PC-3 (cell line): ENCODE results near the gene ST6GALNAC3.

ENCODE experiments used
- EZH2phosphoT487 ChIP-seq: fragments of 300-600 bp; sonication (generic); IDR thresholded peaks from 2 replicates; pipeline ENCODE4 v1.6.1; 2018; ENCODE audit warnings: mild to moderate bottlenecking, antibody characterized with exemption, low read length, borderline replicate concordance
- TF ChIP-seq, protein P1 (sequence below): fragments of 300-600 bp; sonication (generic); conservative IDR thresholded peaks from 2 replicates; pipeline ENCODE4 v1.5.1; 2017; ENCODE audit warnings: antibody characterized with exemption, low read depth, mild to moderate bottlenecking, low read length

DNA sequence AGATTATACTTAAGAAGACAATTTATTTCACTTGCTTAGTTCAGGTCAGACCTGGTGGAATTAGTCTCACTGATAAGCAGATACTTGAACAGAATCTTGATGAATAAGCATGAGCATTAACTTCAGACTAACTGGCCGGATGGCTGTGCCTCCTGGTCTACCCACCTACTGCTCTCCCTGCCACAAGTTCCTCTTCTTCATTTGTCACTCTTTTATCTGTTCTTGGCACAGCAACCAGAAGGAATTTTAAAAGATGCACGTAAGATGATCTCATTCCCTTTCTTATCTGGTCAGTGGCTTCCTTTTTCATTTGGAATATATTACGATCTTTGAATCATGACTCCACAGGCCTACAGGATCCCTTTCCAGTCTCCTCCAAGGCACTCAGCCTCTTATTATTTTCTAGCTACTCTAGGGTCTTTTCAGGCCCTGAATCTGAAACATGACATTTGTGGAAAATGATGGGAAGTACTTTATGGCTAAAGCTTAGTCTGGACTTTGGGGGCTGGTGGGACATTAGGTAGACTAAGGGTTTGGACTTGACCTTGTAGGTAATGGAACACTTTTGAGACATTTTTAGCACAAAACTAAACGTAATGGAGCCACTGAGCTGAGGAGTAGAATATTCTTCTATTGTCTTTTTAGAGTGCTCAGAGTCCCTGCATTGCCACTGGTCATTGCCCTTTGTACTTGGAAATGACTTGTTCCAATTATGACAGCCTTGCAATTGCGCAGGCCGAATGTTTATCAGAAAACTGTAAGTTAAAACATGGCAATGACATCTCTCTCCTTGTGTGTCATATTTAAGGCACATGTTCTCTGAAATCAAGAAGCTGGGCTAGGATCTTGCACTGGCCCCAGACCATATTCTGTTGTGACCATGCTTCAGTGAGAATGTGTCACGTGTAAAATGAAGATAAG, 16.0 kb downstream of the ST6GALNAC3 start:
- TF ChIP-seq, protein P1, sequence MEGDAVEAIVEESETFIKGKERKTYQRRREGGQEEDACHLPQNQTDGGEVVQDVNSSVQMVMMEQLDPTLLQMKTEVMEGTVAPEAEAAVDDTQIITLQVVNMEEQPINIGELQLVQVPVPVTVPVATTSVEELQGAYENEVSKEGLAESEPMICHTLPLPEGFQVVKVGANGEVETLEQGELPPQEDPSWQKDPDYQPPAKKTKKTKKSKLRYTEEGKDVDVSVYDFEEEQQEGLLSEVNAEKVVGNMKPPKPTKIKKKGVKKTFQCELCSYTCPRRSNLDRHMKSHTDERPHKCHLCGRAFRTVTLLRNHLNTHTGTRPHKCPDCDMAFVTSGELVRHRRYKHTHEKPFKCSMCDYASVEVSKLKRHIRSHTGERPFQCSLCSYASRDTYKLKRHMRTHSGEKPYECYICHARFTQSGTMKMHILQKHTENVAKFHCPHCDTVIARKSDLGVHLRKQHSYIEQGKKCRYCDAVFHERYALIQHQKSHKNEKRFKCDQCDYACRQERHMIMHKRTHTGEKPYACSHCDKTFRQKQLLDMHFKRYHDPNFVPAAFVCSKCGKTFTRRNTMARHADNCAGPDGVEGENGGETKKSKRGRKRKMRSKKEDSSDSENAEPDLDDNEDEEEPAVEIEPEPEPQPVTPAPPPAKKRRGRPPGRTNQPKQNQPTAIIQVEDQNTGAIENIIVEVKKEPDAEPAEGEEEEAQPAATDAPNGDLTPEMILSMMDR = no peak
- TF ChIP-seq EZH2phosphoT487 = no peak
